ENCODE measurements around the gene ASTN1. TPM values are rescaled to one million over a fixed set of nuclear protein-coding genes. Genes with fewer than 3 reads are reported as not detected.

The ASTN1 gene
- total RNA-seq, 2 experiments from 2014 or later, result not detected

- H3K9me3 Mint-ChIP-seq, result no peaks in the 10 kb centered on the region
- DNase-seq (no peak), ATAC-seq (ENCODE audit: low read depth) (no peak)
- no peaks in the 10 kb centered on the region for H3K4me1 Mint-ChIP-seq
- H3K4me3 Mint-ChIP-seq, result no peak overlapping the region
- POLR2A ChIA-PET, result no interaction called here
- H3K36me3 Mint-ChIP-seq, result no peaks in the 10 kb centered on the region
- H3K27ac Mint-ChIP-seq, result no peak overlapping the region
- H3K27me3 Mint-ChIP-seq, result no peaks in the 10 kb centered on the region
Observed at GRCh38 chr1:177065430-177065829, 99.1 kb downstream of the ASTN1 start.

GRCh38 chr1:177063648-177064047 lies 100.9 kb downstream of the ASTN1 start:
- no peaks in the 10 kb centered on the region for H3K4me1 Mint-ChIP-seq
- DNase-seq (no peak), ATAC-seq (ENCODE audit: low read depth) (no peak)
- H3K36me3 Mint-ChIP-seq, result no peaks in the 10 kb centered on the region
- no peaks in the 10 kb centered on the region for H3K9me3 Mint-ChIP-seq
- no peaks in the 10 kb centered on the region for H3K27me3 Mint-ChIP-seq
- POLR2A ChIA-PET, result no interaction called here
- H3K4me3 Mint-ChIP-seq, result no peak overlapping the region
- H3K27ac Mint-ChIP-seq, result no peak overlapping the region

- POLR2A ChIA-PET, result no interaction called here
- Mint-ChIP-seq H3K4me3 (no peak overlapping the region), H3K27ac (no peak overlapping the region), H3K36me3 (no peaks in the 10 kb centered on the region), H3K4me1 (no peaks in the 10 kb centered on the region), H3K27me3 (no peaks in the 10 kb centered on the region), H3K9me3 (no peaks in the 10 kb centered on the region)
- DNase-seq, result no peak
- no peak for ATAC-seq (ENCODE audit: low read depth)
Observed at GRCh38 chr1:177054542-177054941, 110.0 kb downstream of the ASTN1 start.

- ATAC-seq (ENCODE audit: low read depth) (no peak), DNase-seq (no peak)
- Mint-ChIP-seq H3K4me1 (no peaks in the 10 kb centered on the region), H3K4me3 (no peak overlapping the region), H3K9me3 (no peaks in the 10 kb centered on the region), H3K36me3 (no peaks in the 10 kb centered on the region), H3K27ac (no peak overlapping the region), H3K27me3 (no peaks in the 10 kb centered on the region)
- POLR2A ChIA-PET, result no interaction called here
Observed at GRCh38 chr1:177053648-177054047, 110.9 kb downstream of the ASTN1 start.

GRCh38 chr1:177048314-177049069 lies 116.0 kb downstream of the ASTN1 start:
- POLR2A ChIA-PET, result no interaction called here
- no peak overlapping the region for H3K4me3 Mint-ChIP-seq
- no peaks in the 10 kb centered on the region for H3K4me1 Mint-ChIP-seq
- DNase-seq, result no peak
- H3K36me3 Mint-ChIP-seq, result no peaks in the 10 kb centered on the region
- no peaks in the 10 kb centered on the region for H3K9me3 Mint-ChIP-seq
- no peak overlapping the region for H3K27ac Mint-ChIP-seq
- no peaks in the 10 kb centered on the region for H3K27me3 Mint-ChIP-seq
- ATAC-seq (ENCODE audit: low read depth), result no peak

- H3K27me3 Mint-ChIP-seq, result no peaks in the 10 kb centered on the region
- H3K36me3 Mint-ChIP-seq, result no peaks in the 10 kb centered on the region
- no peak for DNase-seq
- H3K4me1 Mint-ChIP-seq, result no peaks in the 10 kb centered on the region
- H3K9me3 Mint-ChIP-seq, result no peaks in the 10 kb centered on the region
- no peak for ATAC-seq (ENCODE audit: low read depth)
- no peak overlapping the region for H3K4me3 Mint-ChIP-seq
- POLR2A ChIA-PET, result no interaction called here
- no peak overlapping the region for H3K27ac Mint-ChIP-seq
Observed at GRCh38 chr1:177045151-177045550, 119.4 kb downstream of the ASTN1 start.

- Mint-ChIP-seq H3K27me3 (no peaks in the 10 kb centered on the region), H3K4me3 (no peak overlapping the region), H3K36me3 (no peaks in the 10 kb centered on the region), H3K27ac (no peak overlapping the region), H3K4me1 (no peaks in the 10 kb centered on the region), H3K9me3 (no peaks in the 10 kb centered on the region)
- DNase-seq (no peak), ATAC-seq (ENCODE audit: low read depth) (no peak)
- POLR2A ChIA-PET, result no interaction called here
Observed at GRCh38 chr1:177044390-177044789, 120.1 kb downstream of the ASTN1 start.

- POLR2A ChIA-PET, result no interaction called here
- no peak overlapping the region for H3K27ac Mint-ChIP-seq
- H3K36me3 Mint-ChIP-seq, result no peaks in the 10 kb centered on the region
- H3K27me3 Mint-ChIP-seq, result no peaks in the 10 kb centered on the region
- H3K9me3 Mint-ChIP-seq, result no peaks in the 10 kb centered on the region
- H3K4me3 Mint-ChIP-seq, result no peak overlapping the region
- H3K4me1 Mint-ChIP-seq, result no peaks in the 10 kb centered on the region
- no peak for DNase-seq
- no peak for ATAC-seq (ENCODE audit: low read depth)
Observed at GRCh38 chr1:177043597-177043996, 120.9 kb downstream of the ASTN1 start.

GRCh38 chr1:177035586-177035985 lies 128.9 kb downstream of the ASTN1 start:
- H3K36me3 Mint-ChIP-seq, result no peaks in the 10 kb centered on the region
- no peak for ATAC-seq (ENCODE audit: low read depth)
- H3K9me3 Mint-ChIP-seq, result no peaks in the 10 kb centered on the region
- H3K27ac Mint-ChIP-seq, result no peak overlapping the region
- POLR2A ChIA-PET, result no interaction called here
- no peaks in the 10 kb centered on the region for H3K4me1 Mint-ChIP-seq
- H3K4me3 Mint-ChIP-seq, result no peak overlapping the region
- no peak for DNase-seq
- H3K27me3 Mint-ChIP-seq, result no peaks in the 10 kb centered on the region

- ATAC-seq (ENCODE audit: low read depth) (no peak), DNase-seq (no peak)
- Mint-ChIP-seq H3K4me3 (no peak overlapping the region), H3K36me3 (no peaks in the 10 kb centered on the region), H3K9me3 (no peaks in the 10 kb centered on the region), H3K27me3 (no peaks in the 10 kb centered on the region), H3K4me1 (no peaks in the 10 kb centered on the region), H3K27ac (no peak overlapping the region)
- POLR2A ChIA-PET, result no interaction called here
Observed at GRCh38 chr1:177033628-177034027, 130.9 kb downstream of the ASTN1 start.

GRCh38 chr1:177032434-177032833 lies 132.1 kb downstream of the ASTN1 start:
- Mint-ChIP-seq H3K27me3 (no peaks in the 10 kb centered on the region), H3K9me3 (no peaks in the 10 kb centered on the region), H3K4me1 (no peaks in the 10 kb centered on the region), H3K27ac (no peak overlapping the region), H3K36me3 (no peaks in the 10 kb centered on the region), H3K4me3 (no peak overlapping the region)
- POLR2A ChIA-PET, result no interaction called here
- DNase-seq (no peak), ATAC-seq (ENCODE audit: low read depth) (no peak)

GRCh38 chr1:177024623-177025022 lies 139.9 kb downstream of the ASTN1 start:
- Mint-ChIP-seq H3K4me3 (no peak overlapping the region), H3K27me3 (no peaks in the 10 kb centered on the region), H3K36me3 (no peaks in the 10 kb centered on the region), H3K9me3 (no peaks in the 10 kb centered on the region), H3K4me1 (no peaks in the 10 kb centered on the region), H3K27ac (no peak overlapping the region)
- DNase-seq, result no peak
- no peak for ATAC-seq (ENCODE audit: low read depth)
- POLR2A ChIA-PET, result no interaction called here

- Mint-ChIP-seq H3K27me3 (no peaks in the 10 kb centered on the region), H3K4me1 (no peaks in the 10 kb centered on the region), H3K27ac (no peak overlapping the region), H3K4me3 (no peak overlapping the region), H3K9me3 (no peaks in the 10 kb centered on the region), H3K36me3 (no peaks in the 10 kb centered on the region)
- POLR2A ChIA-PET, result no interaction called here
- DNase-seq (no peak), ATAC-seq (ENCODE audit: low read depth) (no peak)
Observed at GRCh38 chr1:177023726-177024125, 140.8 kb downstream of the ASTN1 start.

GRCh38 chr1:177023249-177023648 lies 141.3 kb downstream of the ASTN1 start:
- Mint-ChIP-seq H3K4me1 (no peaks in the 10 kb centered on the region), H3K9me3 (no peaks in the 10 kb centered on the region), H3K36me3 (no peaks in the 10 kb centered on the region), H3K4me3 (no peak overlapping the region), H3K27me3 (no peaks in the 10 kb centered on the region), H3K27ac (no peak overlapping the region)
- DNase-seq (no peak), ATAC-seq (ENCODE audit: low read depth) (no peak)
- POLR2A ChIA-PET, result no interaction called here

GRCh38 chr1:177021687-177022086 lies 142.8 kb downstream of the ASTN1 start:
- DNase-seq (no peak), ATAC-seq (ENCODE audit: low read depth) (no peak)
- no peak overlapping the region for H3K27ac Mint-ChIP-seq
- no peaks in the 10 kb centered on the region for H3K9me3 Mint-ChIP-seq
- no peak overlapping the region for H3K4me3 Mint-ChIP-seq
- no peaks in the 10 kb centered on the region for H3K27me3 Mint-ChIP-seq
- no peaks in the 10 kb centered on the region for H3K36me3 Mint-ChIP-seq
- POLR2A ChIA-PET, result no interaction called here
- H3K4me1 Mint-ChIP-seq, result no peaks in the 10 kb centered on the region

Measured in activated naive CD8-positive, alpha-beta T cell treated with anti-CD3 and anti-CD28 coated beads, Interleukin-2, amount 10 ng/mL, durations not matched to agents 7 days and 5 days (primary cell).